DND-41 (cell line): ENCODE results near the gene CDAN1.

Experiments used
- CTCF ChIP-seq: IDR thresholded peaks from 2 replicates; pipeline ENCODE4 v1.5.1; 2012; ENCODE audit warnings: borderline replicate concordance, low read length, moderate library complexity, mild to moderate bottlenecking; ENCODE audit not compliant: poor library complexity, severe bottlenecking; ENCODE audit errors: extremely low read depth
- EZH2 ChIP-seq: IDR thresholded peaks from 3 replicates; pipeline ENCODE4 v1.6.1; 2012; ENCODE audit warnings: borderline replicate concordance, low read depth, mild to moderate bottlenecking, moderate library complexity, low read length, inconsistent platforms; ENCODE audit not compliant: severe bottlenecking

- TF ChIP-seq EZH2: no peak
- TF ChIP-seq CTCF: no peak
Observed at GRCh38 chr15:42696626-42697025, 40.3 kb downstream of the CDAN1 start.
